H9 (cell line): ENCODE measurements around the gene SORCS2. TPM values are rescaled to one million over a fixed set of nuclear protein-coding genes. Genes with fewer than 3 reads are reported as not detected.

Experiments
- DNase-seq: peaks from one replicate; pipeline ENCODE4 v3.0.0-alpha.2; 2017
- H2AFZ ChIP-seq: one replicate; pipeline ENCODE4 v1.6.1; 2013; ENCODE audit warnings: mild to moderate bottlenecking, low read length, control low read depth, moderate library complexity
- H2AK5ac ChIP-seq: 2 replicates; pipeline ENCODE4 v1.6.1; 2013; ENCODE audit warnings: low read length, control low read depth, mixed read lengths; ENCODE audit not compliant: insufficient read length
- H2BK120ac ChIP-seq: one replicate; pipeline ENCODE4 v1.6.1; 2013; ENCODE audit warnings: low read depth, mild to moderate bottlenecking, low read length, control low read depth, inconsistent platforms; ENCODE audit not compliant: poor library complexity, severe bottlenecking
- H2BK12ac ChIP-seq: 2 replicates; pipeline ENCODE4 v1.6.1; 2013; ENCODE audit warnings: low read length, control low read depth, mixed read lengths, low read depth; ENCODE audit not compliant: insufficient read length
- H2BK15ac ChIP-seq: 2 replicates; pipeline ENCODE4 v1.6.1; 2013; ENCODE audit warnings: low read depth, low read length, control low read depth
- H2BK20ac ChIP-seq: one replicate; pipeline ENCODE4 v1.6.1; 2013; ENCODE audit warnings: low read depth, mild to moderate bottlenecking, low read length, control low read depth, inconsistent platforms; ENCODE audit not compliant: poor library complexity, severe bottlenecking
- H2BK5ac ChIP-seq: 2 replicates; pipeline ENCODE4 v1.6.1; 2013; ENCODE audit warnings: low read length, control low read depth, mixed read lengths; ENCODE audit not compliant: insufficient read length
- H3K14ac ChIP-seq: 2 replicates; pipeline ENCODE4 v1.6.1; 2013; ENCODE audit warnings: low read length, control low read depth; ENCODE audit not compliant: insufficient read depth
- H3K18ac ChIP-seq: 2 replicates; pipeline ENCODE4 v1.6.1; 2013; ENCODE audit warnings: low read depth, mild to moderate bottlenecking, mixed read lengths, low read length, control low read depth; ENCODE audit not compliant: insufficient read length
- H3K23ac ChIP-seq: 2 replicates; pipeline ENCODE4 v1.6.1; 2013; ENCODE audit warnings: low read length, control low read depth, mixed read lengths, low read depth; ENCODE audit not compliant: insufficient read length
- H3K23me2 ChIP-seq: 2 replicates; pipeline ENCODE4 v1.6.1; 2013; ENCODE audit warnings: low read depth, mild to moderate bottlenecking, mixed read lengths, low read length, control low read depth; ENCODE audit not compliant: insufficient read length, poor library complexity, severe bottlenecking
- H3K27ac ChIP-seq: 2 replicates; pipeline ENCODE4 v1.5.1; 2013; ENCODE audit warnings: low read length, control low read depth, mixed read lengths, low read depth; ENCODE audit not compliant: insufficient read length
- H3K27me3 ChIP-seq: 2 replicates; pipeline ENCODE4 v1.6.1; 2013; ENCODE audit warnings: low read length, control low read depth, inconsistent platforms; ENCODE audit not compliant: insufficient read depth
- H3K4ac ChIP-seq: 2 replicates; pipeline ENCODE4 v1.6.1; 2013; ENCODE audit warnings: low read depth, mild to moderate bottlenecking, control low read depth, inconsistent platforms, low read length, moderate library complexity
- H3K4me1 ChIP-seq: 2 replicates; pipeline ENCODE4 v1.6.1; 2013; ENCODE audit warnings: low read length, control low read depth, inconsistent platforms; ENCODE audit not compliant: insufficient read depth
- H3K4me2 ChIP-seq: 2 replicates; pipeline ENCODE4 v1.6.1; 2013; ENCODE audit warnings: low read length, control low read depth, mixed read lengths; ENCODE audit not compliant: insufficient read length, insufficient read depth
- H3K56ac ChIP-seq: 2 replicates; pipeline ENCODE4 v1.6.1; 2013; ENCODE audit warnings: low read depth, mild to moderate bottlenecking, mixed read lengths, low read length, control low read depth; ENCODE audit not compliant: insufficient read length
- H3K79me1 ChIP-seq: 2 replicates; pipeline ENCODE4 v1.6.1; 2013; ENCODE audit warnings: low read depth, mild to moderate bottlenecking, moderate library complexity, low read length, control low read depth, inconsistent platforms; ENCODE audit not compliant: insufficient read depth, poor library complexity, severe bottlenecking
- H3K79me2 ChIP-seq: 2 replicates; pipeline ENCODE4 v1.6.1; 2013; ENCODE audit warnings: low read length, control low read depth, inconsistent platforms; ENCODE audit not compliant: insufficient read depth
- H3K9ac ChIP-seq: 2 replicates; pipeline ENCODE4 v1.6.1; 2013; ENCODE audit warnings: low read length, control low read depth, mixed read lengths; ENCODE audit not compliant: insufficient read length; ENCODE audit errors: extremely low read depth
- H3K9me3 ChIP-seq: one replicate; pipeline ENCODE4 v1.6.1; 2013; ENCODE audit warnings: low read depth, low read length, inconsistent platforms; ENCODE audit not compliant: control insufficient read depth
- H3T11ph ChIP-seq: one replicate; pipeline ENCODE4 v1.6.1; 2013; ENCODE audit warnings: mild to moderate bottlenecking, low read length, control low read depth, inconsistent platforms
- H4K20me1 ChIP-seq: one replicate; pipeline ENCODE4 v1.6.1; 2013; ENCODE audit not compliant: control insufficient read depth, insufficient read length, insufficient read depth
- H4K5ac ChIP-seq: 2 replicates; pipeline ENCODE4 v1.6.1; 2013; ENCODE audit warnings: low read depth, mild to moderate bottlenecking, mixed read lengths, low read length, control low read depth; ENCODE audit not compliant: insufficient read length
- H4K8ac ChIP-seq: replicated peaks from 2 replicates; pipeline ENCODE4 v1.6.1; 2013; ENCODE audit warnings: low read length, control low read depth, mixed read lengths, low read depth; ENCODE audit not compliant: insufficient read length
- H4K91ac ChIP-seq: 2 replicates; pipeline ENCODE4 v1.6.1; 2013; ENCODE audit warnings: low read depth, mild to moderate bottlenecking, moderate library complexity, mixed read lengths, low read length, control low read depth; ENCODE audit not compliant: insufficient read length
- H3K27ac Mint-ChIP-seq, 3 experiments: 2 replicates in 2 of 3; 3 replicates in 1 of 3; pipeline ENCODE4 v1.8.0; 2020 to 2021; ENCODE audit warnings: mixed read lengths in 3 of 3, mild to moderate bottlenecking in 1 of 3, moderate library complexity in 1 of 3
- H3K27me3 Mint-ChIP-seq: 2 replicates; pipeline ENCODE4 v1.8.0; 2021; ENCODE audit warnings: low read depth, mild to moderate bottlenecking, moderate library complexity, mixed read lengths
- H3K36me3 Mint-ChIP-seq, 3 experiments: 2 replicates in 2 of 3; 3 replicates in 1 of 3; pipeline ENCODE4 v1.8.0; 2020 to 2021; ENCODE audit warnings: low read depth in 3 of 3, mixed read lengths in 3 of 3; ENCODE audit not compliant: insufficient read depth in 1 of 3
- H3K4me1 Mint-ChIP-seq, 2 experiments: 2 replicates each; pipeline ENCODE4 v1.8.0; 2020; ENCODE audit warnings: mixed read lengths in 2 of 2
- H3K4me3 Mint-ChIP-seq, 2 experiments: 2 replicates in 1 of 2; 3 replicates in 1 of 2; pipeline ENCODE4 v1.8.0; 2020 to 2021; ENCODE audit warnings: mild to moderate bottlenecking in 2 of 2, mixed read lengths in 2 of 2, moderate library complexity in 1 of 2
- H3K9me3 Mint-ChIP-seq, 2 experiments: 2 replicates in 1 of 2; 3 replicates in 1 of 2; pipeline ENCODE4 v1.8.0; 2020; ENCODE audit warnings: mild to moderate bottlenecking in 2 of 2, mixed read lengths in 2 of 2, moderate library complexity in 1 of 2
- CTCF ChIP-seq: fragments of 200-600 bp; sonication (generic); conservative IDR thresholded peaks from 3 replicates; pipeline ENCODE4 v1.8.0; 2021; ENCODE audit warnings: antibody characterized with exemption, mild to moderate bottlenecking
- WGBS: extraction: QIAGEN DNeasy Blood & Tissue Kit; methylation state at CpG from one replicate; pipeline ENCODE4 v1.1.7; 2013; ENCODE audit warnings: missing lambda C conversion rate, low lambda C conversion rate, mixed read lengths; ENCODE audit not compliant: insufficient read length; ENCODE audit errors: extremely low coverage; 5-methylcytosine and 5-hydroxymethylcytosine counted together
- total RNA-seq: library from RNA; stranded (reverse); gene quantifications from 2 replicates; pipeline ENCODE4 v1.2.1, GENCODE V29; 2021

SORCS2 gene
- total RNA-seq, 1 experiment from 2014 or later, result 0.57 TPM

- Histone ChIP-seq H2AK5ac (no peak overlapping the region), H3K4ac (no peak overlapping the region), H3K9ac (no peak overlapping the region), H4K5ac (no peak overlapping the region), H2BK12ac (no peak overlapping the region), H3K27ac (no peak overlapping the region), H3T11ph (no peak overlapping the region), H3K27me3 (no peaks in the 10 kb centered on the region), H2AFZ (no peak overlapping the region), H2BK120ac (no peak overlapping the region), H2BK20ac (no peak overlapping the region), H3K79me2 (no peaks in the 10 kb centered on the region), H4K20me1 (no peaks in the 10 kb centered on the region), H4K8ac (no peak overlapping the region), H3K18ac (no peak overlapping the region), H3K9me3 (no peaks in the 10 kb centered on the region), H2BK5ac (no peak overlapping the region), H3K56ac (no peak overlapping the region), H3K4me2 (no peak overlapping the region), H2BK15ac (no peak overlapping the region), H4K91ac (no peak overlapping the region), H3K23me2 (no peaks in the 10 kb centered on the region), H3K23ac (no peak overlapping the region), H3K14ac (no peak overlapping the region; the same call in 1 of the 2 replicates), H3K4me1 (no peaks in the 10 kb centered on the region), H3K79me1 (no peaks in the 10 kb centered on the region)
- Mint-ChIP-seq H3K36me3 (no peaks in the 10 kb centered on the region; a peak in 2 of 7 replicates), H3K27me3 (peaks cover 54% of the 10 kb centered on the region), H3K9me3 (peaks cover 0 to 3% of the 10 kb centered on the region in 2 experiments; a peak in 3 of 5 replicates), H3K27ac (no peak overlapping the region; a peak in 1 of 7 replicates), H3K4me3 (no peak overlapping the region), H3K4me1 (no peaks in the 10 kb centered on the region)
- no CpG with 5 or more reads among the region's 15 CpGs for WGBS
- DNase-seq, result peak; percentile 16
- TF ChIP-seq CTCF, result no peak
Measured at GRCh38 chr4:7186516-7187167, 5.7 kb upstream of the SORCS2 start.
